Keratinocyte (primary cell): Measurements from ENCODE around the gene ANKHD1. TPM values are rescaled to one million over a fixed set of nuclear protein-coding genes. Genes with fewer than 3 reads are reported as not detected.
"Not testable (repeated sequence)": the region's sequence is repeated elsewhere in the genome, so short reads cannot be mapped to it uniquely, and the experiment has no call there.

Source experiments
- DNase-seq: peaks from one replicate; pipeline ENCODE4 v3.0.0-alpha.2; 2011; ENCODE audit warnings: low read depth, missing footprints, low spot score
- FAIRE-seq: peaks from 2 replicates; lab custom pipeline; 2011; peaks lifted over from hg19 to GRCh38; lab: Jason Lieb, UNC
- H2AFZ ChIP-seq: 2 replicates; pipeline ENCODE4 v1.6.0; 2012; ENCODE audit warnings: low read length, control low read depth, inconsistent platforms; ENCODE audit not compliant: control insufficient read depth
- H3K27ac ChIP-seq: 2 replicates; pipeline ENCODE4 v1.5.1; 2011; ENCODE audit warnings: low read length; ENCODE audit not compliant: control insufficient read depth, insufficient read depth
- H3K27me3 ChIP-seq: 3 replicates; pipeline ENCODE4 v1.6.0; 2011; ENCODE audit warnings: low read length; ENCODE audit not compliant: control insufficient read depth, insufficient read depth; ENCODE audit errors: extremely low read depth
- H3K36me3 ChIP-seq, 2 experiments: 2 replicates in 1 of 2; 3 replicates in 1 of 2; pipeline ENCODE4 v1.5.1; 2011; ENCODE audit warnings: low read length in 2 of 2, mild to moderate bottlenecking in 1 of 2; ENCODE audit not compliant: control insufficient read depth in 2 of 2, insufficient read depth in 2 of 2; ENCODE audit errors: extremely low read depth in 1 of 2
- H3K4me1 ChIP-seq: 3 replicates; pipeline ENCODE4 v1.5.1; 2011; ENCODE audit warnings: low read length; ENCODE audit not compliant: control insufficient read depth, insufficient read depth; ENCODE audit errors: extremely low read depth
- H3K4me2 ChIP-seq: 3 replicates; pipeline ENCODE4 v1.6.0; 2011; ENCODE audit warnings: low read depth, low read length; ENCODE audit not compliant: control insufficient read depth, insufficient read depth; ENCODE audit errors: extremely low read depth
- H3K4me3 ChIP-seq, 3 experiments: fragments of 200-600 bp in 1 of 3; sonication (generic) in 1 of 3; 2 replicates in 2 of 3; 3 replicates in 1 of 3; pipeline ENCODE4 v1.5.1; 2011 to 2016; ENCODE audit warnings: low read length in 3 of 3, mild to moderate bottlenecking in 3 of 3, control low read depth in 2 of 3, inconsistent platforms in 1 of 3, low read depth in 1 of 3, mixed read lengths in 1 of 3, mixed run types in 1 of 3, moderate library complexity in 1 of 3; ENCODE audit not compliant: control insufficient read depth in 2 of 3, insufficient read depth in 2 of 3; ENCODE audit errors: extremely low read depth in 1 of 3
- H3K79me2 ChIP-seq: 2 replicates; pipeline ENCODE4 v1.6.0; 2012; ENCODE audit warnings: low read length; ENCODE audit not compliant: control insufficient read depth, insufficient read depth
- H3K9ac ChIP-seq: 3 replicates; pipeline ENCODE4 v1.6.0; 2011; ENCODE audit warnings: low read length; ENCODE audit not compliant: control insufficient read depth, insufficient read depth; ENCODE audit errors: extremely low read depth
- H3K9me1 ChIP-seq: 3 replicates; pipeline ENCODE4 v1.6.0; 2011; ENCODE audit warnings: low read length; ENCODE audit not compliant: control insufficient read depth, insufficient read depth; ENCODE audit errors: extremely low read depth
- H3K9me3 ChIP-seq: 2 replicates; pipeline ENCODE4 v1.5.1; 2012; ENCODE audit warnings: low read depth, low read length; ENCODE audit not compliant: control insufficient read depth
- H4K20me1 ChIP-seq: 3 replicates; pipeline ENCODE4 v1.6.0; 2011; ENCODE audit warnings: low read length; ENCODE audit not compliant: control insufficient read depth, insufficient read depth; ENCODE audit errors: extremely low read depth
- EZH2 ChIP-seq: IDR thresholded peaks from one replicate; pipeline ENCODE4 v1.6.1; 2012; ENCODE audit warnings: inconsistent platforms, mild to moderate bottlenecking, low read length, moderate library complexity
- dilution Hi-C: fragments of 300-500 bp; cut with MboI; formaldehyde crosslinking; loops from one replicate; pipeline ENCODE4 v1.7.0; 2020; ENCODE audit warnings: low sequenced_read_pairs; ENCODE audit not compliant: extremely low pct_ligation_motif_present
- polyA plus RNA-seq, 5 experiments: library from polyadenylated mRNA; depleted of rRNA in 3 of 5; stranded (reverse) in 3 of 5; stranded (forward) in 1 of 5; unstranded in 1 of 5; fragments of >200 nt; gene quantifications; 1 replicate in 1 of 5; 2 replicates in 3 of 5; 3 replicates in 1 of 5; pipeline versions ENCODE4 v1.2.1 to v1.2.3, GENCODE V29; 2011 to 2012; ENCODE audit warnings: missing spikeins in 2 of 5, low read depth in 1 of 5, low replicate concordance in 1 of 5
- TF ChIP-seq, protein P1 (sequence below), 3 experiments: IDR thresholded peaks in 1 of 3; conservative IDR thresholded peaks in 1 of 3; optimal IDR thresholded peaks in 1 of 3; 2 replicates in 2 of 3; 3 replicates in 1 of 3; pipeline versions ENCODE3 to v1.5.1; 2011; ENCODE audit warnings: low read length in 3 of 3, mild to moderate bottlenecking in 3 of 3, moderate library complexity in 2 of 3, control low read depth in 1 of 3, inconsistent platforms in 1 of 3; ENCODE audit not compliant: insufficient read depth in 2 of 3; ENCODE audit errors: extremely low read depth in 1 of 3

Gene ANKHD1
- polyA plus RNA-seq, 1 donor (not counting 4 experiments of a cell fraction or from before 2014, with no cell fraction given), result 65.9 TPM

DNA sequence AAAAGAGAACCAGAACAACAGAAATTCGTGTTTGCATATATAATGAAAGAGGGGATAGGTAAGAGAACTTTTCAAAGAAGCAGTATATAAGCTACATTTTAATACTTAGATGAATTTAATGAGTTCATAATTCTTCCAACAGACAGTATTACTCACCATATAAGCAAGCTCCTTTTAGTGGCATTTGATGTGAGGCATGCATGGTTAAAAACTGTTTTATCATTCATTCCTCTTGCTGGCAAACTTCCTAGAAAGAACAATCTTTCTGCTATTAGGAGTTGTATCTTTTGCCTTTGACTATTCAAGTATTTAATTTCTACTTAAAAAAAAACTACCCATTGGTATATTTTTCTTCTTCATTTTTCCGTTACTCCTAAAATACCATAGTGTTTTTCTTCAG, 80.1 kb downstream of the ANKHD1 start:
- H3K4me1 ChIP-seq, result no peaks in the 10 kb centered on the region
- H3K4me3 ChIP-seq, result no peak overlapping the region
- no peaks in the 10 kb centered on the region for H3K79me2 ChIP-seq
- no peaks in the 10 kb centered on the region for H3K9me3 ChIP-seq
- TF ChIP-seq, protein P1, sequence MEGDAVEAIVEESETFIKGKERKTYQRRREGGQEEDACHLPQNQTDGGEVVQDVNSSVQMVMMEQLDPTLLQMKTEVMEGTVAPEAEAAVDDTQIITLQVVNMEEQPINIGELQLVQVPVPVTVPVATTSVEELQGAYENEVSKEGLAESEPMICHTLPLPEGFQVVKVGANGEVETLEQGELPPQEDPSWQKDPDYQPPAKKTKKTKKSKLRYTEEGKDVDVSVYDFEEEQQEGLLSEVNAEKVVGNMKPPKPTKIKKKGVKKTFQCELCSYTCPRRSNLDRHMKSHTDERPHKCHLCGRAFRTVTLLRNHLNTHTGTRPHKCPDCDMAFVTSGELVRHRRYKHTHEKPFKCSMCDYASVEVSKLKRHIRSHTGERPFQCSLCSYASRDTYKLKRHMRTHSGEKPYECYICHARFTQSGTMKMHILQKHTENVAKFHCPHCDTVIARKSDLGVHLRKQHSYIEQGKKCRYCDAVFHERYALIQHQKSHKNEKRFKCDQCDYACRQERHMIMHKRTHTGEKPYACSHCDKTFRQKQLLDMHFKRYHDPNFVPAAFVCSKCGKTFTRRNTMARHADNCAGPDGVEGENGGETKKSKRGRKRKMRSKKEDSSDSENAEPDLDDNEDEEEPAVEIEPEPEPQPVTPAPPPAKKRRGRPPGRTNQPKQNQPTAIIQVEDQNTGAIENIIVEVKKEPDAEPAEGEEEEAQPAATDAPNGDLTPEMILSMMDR (optimal IDR thresholded peaks at IDR 0.05 in 1 of 3, IDR thresholded peaks at IDR 0.05 in 1 of 3, conservative IDR thresholded peaks at IDR 0.05 in 1 of 3; ENCODE audit: extremely low read depth in 1 of 3, insufficient read depth in 2 of 3, low read length in 3 of 3), result no peak
- TF ChIP-seq EZH2, result no peak
- no peak overlapping the region for H2AFZ ChIP-seq
- no peaks in the 10 kb centered on the region for H3K9me1 ChIP-seq
- H4K20me1 ChIP-seq, result no peaks in the 10 kb centered on the region
- no peaks in the 10 kb centered on the region for H3K27me3 ChIP-seq
- H3K27ac ChIP-seq, result no peak overlapping the region
- no peak overlapping the region for H3K4me2 ChIP-seq
- peaks cover 5 to 9% of the 10 kb centered on the region in 2 experiments for H3K36me3 ChIP-seq
- DNase-seq, result no peak
- no peak for FAIRE-seq
- no peak overlapping the region for H3K9ac ChIP-seq
- dilution Hi-C loops, result no loop called here

DNA sequence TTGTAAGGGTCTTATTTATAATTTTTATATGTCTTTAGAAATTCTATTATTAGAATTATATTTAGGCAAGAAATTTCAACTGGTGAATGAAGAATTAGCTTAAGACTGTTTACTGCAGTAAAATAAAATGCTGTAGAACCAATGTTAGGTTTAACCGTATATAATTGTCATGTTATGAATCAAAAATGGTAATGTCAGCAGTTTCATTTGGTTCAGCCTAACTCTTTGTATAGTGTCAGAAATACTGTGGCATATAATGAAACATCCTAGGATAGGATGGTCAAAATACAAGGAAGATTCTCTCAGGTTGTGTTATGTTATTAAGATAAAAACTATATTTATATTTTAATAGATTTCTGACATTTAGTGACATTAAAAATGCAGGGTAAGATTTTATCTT, 81.4 kb downstream of the ANKHD1 start:
- Histone ChIP-seq H3K79me2 (no peaks in the 10 kb centered on the region), H3K9me1 (no peaks in the 10 kb centered on the region), H3K4me3 (no peak overlapping the region), H2AFZ (no peak overlapping the region), H3K27ac (no peak overlapping the region), H3K27me3 (no peaks in the 10 kb centered on the region), H3K4me1 (no peaks in the 10 kb centered on the region), H3K9me3 (no peaks in the 10 kb centered on the region), H4K20me1 (no peaks in the 10 kb centered on the region), H3K36me3 (peaks cover 5 to 12% of the 10 kb centered on the region in 2 experiments), H3K9ac (no peak overlapping the region), H3K4me2 (no peak overlapping the region)
- DNase-seq, result no peak
- dilution Hi-C loops, result no loop called here
- TF ChIP-seq EZH2, result no peak
- TF ChIP-seq, protein P1 (optimal IDR thresholded peaks at IDR 0.05 in 1 of 3, IDR thresholded peaks at IDR 0.05 in 1 of 3, conservative IDR thresholded peaks at IDR 0.05 in 1 of 3; ENCODE audit: extremely low read depth in 1 of 3, insufficient read depth in 2 of 3, low read length in 3 of 3), result no peak
- FAIRE-seq, result no peak

GRCh38 chr5:140488141-140488540, 86.5 kb downstream of the ANKHD1 start:
- H3K9ac ChIP-seq, H4K20me1 ChIP-seq, H3K4me2 ChIP-seq, H3K27ac ChIP-seq, dilution Hi-C loops, H3K27me3 ChIP-seq, H2AFZ ChIP-seq, H3K9me3 ChIP-seq, DNase-seq, H3K4me3 ChIP-seq, H3K9me1 ChIP-seq, FAIRE-seq, H3K4me1 ChIP-seq, H3K79me2 ChIP-seq: not testable (repeated sequence)
- peaks cover 5 to 12% of the 10 kb centered on the region in 2 experiments for H3K36me3 ChIP-seq
